ENCODE results near the gene UQCC5.

Gene UQCC5

DNA sequence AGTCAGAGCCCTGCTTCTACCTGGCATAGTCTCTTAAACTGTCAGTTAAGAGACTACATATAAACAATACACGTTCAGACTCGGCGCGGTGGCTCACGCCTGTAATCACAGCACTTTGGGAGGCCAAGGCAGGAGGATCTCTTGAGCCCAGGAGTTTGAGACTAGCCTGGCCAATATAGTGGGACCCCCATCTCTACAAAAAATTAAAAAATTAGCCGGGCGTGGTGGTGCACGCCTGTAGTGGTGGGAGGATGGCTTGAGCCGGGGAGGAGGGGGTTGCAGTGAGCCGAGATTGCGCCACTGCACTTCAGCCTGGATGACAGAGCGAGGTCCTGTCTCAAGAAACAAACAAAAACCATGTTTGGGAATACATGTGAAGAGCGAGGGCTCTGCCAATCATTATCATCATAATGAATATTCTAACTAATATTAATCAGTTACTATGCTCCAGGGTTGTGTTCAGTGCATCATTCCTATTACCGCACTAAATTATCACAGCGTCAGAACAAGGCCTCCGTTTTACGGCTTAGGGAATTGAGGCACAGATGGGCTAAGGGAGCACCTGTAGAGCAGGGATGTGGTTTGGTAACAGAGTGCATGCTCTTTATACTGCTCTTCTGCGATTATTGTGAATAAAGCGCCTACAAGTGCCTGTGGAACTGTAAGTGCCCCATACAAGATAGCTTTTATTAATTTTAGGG, 844 bp upstream of the UQCC5 start:
- DNase-seq, result no peak

DNA sequence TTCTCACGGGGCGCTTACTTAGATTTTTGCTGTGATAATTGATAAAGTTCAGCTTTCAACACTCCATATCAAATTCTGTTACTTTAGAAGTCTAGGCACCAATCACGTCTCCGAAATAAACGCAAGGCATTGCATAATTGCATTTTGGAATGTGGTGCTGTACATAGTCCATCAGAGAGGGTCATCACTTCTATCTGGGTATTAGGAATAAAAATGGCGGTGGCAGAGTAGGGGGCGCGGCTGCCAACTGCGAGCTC, 365 bp upstream of the UQCC5 start:
- DNase-seq, result no peak

DNA sequence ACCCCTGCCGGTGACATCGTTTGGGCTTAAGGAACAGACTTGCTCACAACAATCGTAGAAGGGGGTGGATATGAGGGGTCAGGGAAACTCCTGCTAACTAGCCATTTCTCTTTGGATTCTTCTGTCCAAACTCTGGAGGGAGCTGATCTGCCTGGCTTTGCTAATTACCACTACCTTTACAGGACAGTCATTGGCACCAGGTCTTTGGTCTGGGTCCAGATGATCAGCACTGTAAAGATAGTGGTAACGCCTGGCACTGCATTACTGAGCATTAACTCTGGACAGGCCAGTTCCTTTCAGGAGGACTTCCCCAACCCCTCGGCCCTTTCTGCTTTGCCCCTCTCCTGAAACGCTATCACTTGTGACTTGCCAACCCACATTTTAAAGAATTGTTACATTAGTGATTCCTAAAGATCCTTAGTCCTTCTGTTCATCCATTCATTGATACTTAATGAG, 788 bp downstream of the UQCC5 start:
- DNase-seq, result peak; percentile 11

DNA sequence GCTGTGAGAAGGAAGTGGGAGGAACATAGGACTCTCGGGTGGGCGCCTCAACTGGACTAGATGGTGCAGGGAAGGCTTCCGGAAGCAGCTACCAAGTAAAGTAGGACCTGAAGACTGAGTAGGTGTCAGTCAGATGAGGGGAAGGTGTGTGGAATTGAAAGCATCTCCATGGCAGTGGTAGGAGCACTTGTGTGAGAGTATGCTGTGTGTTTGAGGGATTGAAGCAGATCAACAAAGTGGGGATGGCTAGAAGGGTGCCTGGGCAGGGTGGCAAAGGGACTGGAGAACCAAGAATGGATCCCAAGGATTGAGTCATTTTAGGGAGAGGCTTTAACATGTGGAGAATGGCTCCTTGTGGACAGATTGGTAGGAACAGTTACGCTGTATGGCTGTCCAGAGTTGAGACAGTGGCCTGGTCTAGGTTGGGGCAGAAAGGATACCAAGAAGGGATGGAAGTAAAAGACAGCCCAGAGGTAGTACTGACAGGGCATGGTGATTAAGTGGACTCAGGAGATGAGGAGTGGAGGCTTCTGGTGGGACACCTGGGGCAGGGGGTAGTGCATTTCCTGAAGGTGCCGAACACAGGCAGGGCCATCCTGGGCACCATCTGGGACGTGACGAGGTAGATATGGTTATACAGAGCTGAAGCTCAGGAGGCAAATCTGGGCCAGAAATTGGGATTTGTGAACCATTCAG, 1.5 kb downstream of the UQCC5 start:
- no peak for DNase-seq

DNA sequence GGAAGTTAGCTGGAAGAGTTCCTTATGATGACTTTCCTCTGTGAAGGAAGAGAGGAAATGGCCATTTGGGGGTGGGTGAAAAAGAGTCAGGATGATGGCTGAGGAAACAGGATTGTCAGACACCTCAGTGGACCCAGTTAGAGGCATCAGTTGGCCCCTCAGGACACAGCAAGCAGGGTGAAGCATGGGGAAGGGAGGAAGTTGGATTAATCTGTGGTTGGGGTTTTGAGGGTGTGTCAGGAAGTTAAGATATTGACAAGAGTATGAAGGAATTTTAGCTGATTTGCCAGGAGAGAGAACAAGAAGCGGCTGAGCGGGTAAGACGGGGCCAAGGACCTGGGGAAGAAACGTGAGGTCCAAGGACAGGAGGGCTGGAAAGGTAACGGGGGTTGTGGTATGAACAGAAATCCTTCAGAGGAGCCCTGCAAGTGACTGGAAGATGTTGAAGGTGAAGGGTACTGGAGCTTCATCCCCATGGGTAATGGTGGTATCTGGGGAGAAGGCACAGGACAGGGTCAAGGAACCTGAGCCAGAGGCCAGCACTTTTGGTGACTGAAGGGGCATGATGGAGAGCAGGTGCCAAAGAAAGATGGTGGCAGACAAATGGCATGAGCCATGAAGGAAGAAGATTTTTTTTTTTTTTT, 2.7 kb downstream of the UQCC5 start:
- DNase-seq, result no peak

DNA sequence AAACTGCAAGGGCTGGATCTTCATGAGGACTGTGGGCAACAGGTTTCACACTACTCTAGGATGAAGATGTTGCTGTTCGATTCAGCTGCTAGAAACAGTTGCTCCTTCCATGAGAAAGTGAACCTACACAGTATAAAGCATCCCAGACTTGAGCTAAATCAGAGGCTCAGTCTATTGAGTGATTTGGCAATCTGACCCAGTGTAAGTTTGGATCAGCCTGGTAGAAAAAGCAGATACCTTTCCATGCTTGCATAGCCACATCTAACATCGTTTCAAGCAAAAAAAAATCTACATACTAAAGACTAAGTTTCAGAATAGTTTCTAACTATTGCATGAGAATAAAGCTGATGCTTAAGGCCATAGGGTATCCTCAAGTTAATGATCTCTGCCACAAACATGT, 4.6 kb downstream of the UQCC5 start:
- no peak for DNase-seq

DNA sequence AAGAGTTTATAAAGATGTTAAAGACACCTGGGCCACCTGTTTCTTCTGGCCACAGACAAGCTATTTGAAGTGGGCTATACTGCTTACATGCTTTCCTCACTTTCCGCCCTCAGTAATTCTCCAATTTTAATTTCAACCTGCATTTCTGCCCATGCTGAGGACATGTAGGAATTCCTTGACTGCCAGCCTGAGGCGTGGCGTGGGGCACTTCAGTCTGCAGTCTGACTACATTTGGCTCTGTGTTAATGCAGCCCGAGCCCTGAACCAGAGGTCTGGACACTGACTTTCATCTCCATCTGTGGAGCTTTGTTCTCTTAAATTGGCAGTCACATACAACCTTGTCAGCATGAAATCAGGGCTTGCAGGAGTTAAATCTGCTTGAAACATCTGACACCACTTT, 8.5 kb downstream of the UQCC5 start:
- no peak for DNase-seq

DNA sequence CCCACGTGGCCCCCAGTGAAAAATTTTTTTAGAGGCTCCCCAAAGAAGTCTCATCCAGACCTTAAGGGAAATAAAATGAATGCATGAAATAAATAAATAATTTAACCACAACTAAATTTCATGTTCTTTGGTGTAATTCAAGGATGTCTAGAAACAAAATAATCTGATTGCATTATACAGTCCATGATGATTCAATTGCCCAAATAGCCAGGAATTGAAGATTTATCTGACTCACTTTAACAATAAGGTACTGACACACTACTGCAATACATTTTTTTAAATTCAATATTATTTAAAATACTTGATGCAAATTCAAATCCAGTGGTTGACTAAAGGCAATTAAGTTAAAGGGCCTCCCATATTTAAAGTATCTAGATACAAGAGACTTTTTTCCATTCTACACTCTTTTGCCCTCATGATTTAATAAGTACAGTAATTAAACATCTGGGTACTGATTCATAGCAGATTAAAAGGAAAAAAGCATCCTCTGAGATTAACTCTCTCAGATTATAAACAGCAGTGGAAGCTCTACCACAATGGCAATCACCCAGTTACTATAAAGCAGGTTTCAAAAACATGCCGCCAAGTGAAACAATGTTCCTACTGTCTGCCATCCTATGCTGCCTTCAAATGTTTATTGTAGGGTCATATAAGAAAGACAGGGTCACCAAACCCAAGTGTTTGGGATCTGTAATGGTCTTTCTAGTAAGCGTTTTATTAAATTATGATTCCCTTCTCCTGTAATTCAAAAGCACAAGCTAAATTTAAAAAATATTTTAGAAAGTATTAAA, 9.9 kb downstream of the UQCC5 start:
- no peak for DNase-seq

DNA sequence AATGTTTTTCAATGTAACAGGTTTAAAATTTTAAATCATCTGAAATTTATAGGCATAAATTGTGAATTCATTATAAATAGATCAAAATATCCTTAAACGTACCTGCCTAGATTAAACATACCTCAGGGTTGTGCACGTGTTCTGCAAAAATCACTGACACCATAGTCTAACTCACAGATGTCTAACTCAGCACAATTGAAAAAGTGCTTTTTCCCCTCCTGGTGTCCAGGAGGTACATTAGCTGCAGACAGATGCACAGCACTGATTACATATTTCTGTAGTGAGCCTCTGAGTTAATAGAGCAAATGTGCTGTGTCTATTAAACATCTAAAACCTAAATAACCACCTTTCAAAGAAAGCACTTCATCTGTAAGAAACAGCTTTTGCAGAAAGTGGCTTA, 10.7 kb downstream of the UQCC5 start:
- DNase-seq, result no peak

DNA sequence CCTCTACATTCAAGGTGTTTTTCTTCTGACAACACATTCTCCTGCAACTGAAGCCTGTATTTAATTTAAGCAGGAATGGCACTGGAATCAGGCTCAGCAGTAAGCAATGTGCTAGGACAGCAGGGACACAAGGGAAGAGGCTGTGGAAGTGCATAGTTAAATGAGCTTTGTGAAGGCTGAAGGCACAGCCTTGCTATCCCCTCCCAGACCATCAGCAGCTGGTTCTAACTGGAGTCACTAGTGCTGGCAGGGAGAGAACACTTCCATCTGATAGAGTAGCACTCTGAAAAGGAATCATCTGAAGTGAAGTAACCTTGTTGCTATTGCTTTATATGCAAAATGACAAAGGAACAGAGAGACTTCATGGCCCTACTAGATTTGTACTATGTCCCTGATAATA, 14.7 kb downstream of the UQCC5 start:
- no peak for DNase-seq

DNA sequence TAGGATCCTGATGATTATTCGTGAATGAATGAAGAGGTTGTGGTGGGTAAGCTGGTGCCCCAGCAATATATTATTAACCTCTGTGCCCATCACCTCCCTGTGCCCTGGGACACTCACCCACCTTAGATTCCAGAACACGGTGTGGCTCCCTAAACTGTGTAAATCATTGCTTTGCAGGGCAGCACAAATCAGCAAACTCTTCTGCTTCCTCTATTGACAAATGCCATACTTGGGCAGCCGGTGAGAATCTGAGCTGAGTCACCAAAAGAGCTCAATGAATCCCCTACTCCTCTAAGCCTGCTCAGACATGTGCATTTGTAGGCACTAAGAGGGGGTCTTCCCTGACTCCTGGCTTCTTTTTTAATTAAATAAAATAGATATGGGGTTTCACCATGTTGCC, 15.7 kb downstream of the UQCC5 start:
- DNase-seq, result no peak

DNA sequence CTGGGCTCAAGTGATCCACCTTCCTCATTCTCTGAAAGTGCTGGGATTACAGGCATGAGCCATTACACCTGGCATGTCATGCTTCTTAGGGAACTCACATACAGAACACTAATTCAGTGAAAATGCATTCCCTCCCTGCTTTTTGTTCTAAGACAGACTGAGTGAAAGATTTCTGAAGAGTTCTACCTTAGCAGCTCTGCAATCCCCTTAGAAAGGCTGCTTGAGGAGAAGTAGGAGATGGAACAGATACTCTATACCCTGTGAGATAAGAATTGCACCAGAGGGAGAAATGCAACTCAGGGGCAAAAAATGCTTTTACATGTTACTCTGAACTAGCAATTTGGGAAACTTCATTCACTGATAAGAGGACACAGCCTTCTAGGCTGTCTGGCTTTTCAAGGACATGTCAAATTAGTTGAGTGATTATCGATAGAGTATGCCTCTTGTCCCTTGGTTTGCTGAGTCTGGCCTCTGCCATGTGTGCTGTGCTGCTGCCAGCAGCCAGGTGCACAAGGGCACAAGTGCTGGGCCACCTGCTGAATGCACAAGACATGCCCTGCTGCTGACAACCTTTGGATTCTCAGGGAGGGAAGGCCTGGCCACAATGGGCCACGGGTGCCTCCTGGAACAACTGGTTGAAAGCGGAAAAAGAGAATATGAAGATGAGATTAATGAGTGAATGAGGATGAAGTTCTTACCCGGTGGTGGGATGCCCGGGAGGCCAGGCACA, 17.8 kb downstream of the UQCC5 start:
- no peak for DNase-seq

DNA sequence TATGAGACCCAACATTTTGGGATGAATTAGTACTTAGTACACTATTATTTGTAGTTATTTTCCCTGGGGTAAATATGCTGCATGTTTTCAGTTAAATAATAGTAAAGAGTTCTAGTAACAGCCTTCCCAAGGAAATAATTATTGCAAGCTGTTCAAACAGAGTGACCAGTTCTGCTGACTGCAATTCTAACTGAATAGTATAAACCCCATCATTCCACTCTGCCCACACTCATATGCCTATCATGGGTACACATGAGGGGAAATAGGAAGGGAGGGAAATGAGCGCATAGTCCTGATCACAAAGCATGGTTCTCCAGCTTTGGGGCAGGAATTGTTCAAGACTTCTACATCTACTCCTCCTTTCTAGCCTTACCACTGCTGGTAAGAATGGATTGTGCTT, 18.7 kb downstream of the UQCC5 start:
- DNase-seq, result no peak

DNA sequence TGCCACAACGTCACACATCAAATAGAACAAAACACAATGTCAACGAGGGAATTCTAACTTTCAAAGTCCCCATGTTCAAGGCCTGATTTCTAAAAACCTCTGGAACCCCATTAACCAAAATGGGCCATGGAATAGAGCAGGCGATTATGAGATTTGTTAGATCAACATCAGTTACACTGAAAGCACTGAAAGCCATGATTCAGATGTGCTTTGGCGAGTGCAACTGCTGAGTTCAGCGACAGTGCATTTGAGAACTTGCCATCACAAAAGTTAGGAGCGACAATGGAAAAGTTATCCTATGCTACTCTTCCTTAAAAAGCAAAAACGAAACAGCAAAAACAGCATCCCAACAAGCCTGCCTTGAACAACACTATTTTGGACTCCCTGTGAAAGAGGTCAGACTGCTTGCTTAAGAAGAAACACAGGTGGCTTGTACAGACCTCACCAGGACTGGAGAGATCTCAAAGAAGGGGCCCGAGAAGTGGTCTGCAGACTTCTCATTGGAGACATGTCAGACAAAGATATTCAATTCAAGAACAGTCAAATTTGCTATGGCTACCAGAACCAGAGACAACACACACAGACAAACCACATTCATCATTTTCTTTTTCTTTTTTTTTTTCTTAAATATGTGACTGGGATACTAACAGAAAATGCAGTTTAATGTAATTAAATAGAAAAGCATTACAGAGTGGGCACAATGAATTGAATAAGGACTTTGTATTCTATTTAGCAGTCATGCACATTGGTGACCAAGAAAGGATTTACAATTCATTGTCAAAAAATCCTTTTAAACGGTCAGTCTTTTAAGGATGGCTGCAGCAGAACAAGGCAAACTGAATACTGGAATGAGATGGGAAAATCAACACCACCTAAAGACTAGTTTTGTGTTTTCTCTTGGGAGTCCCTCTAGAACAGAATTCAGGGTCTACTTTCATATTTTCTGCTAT, 20.9 kb downstream of the UQCC5 start:
- DNase-seq, result no peak

DNA sequence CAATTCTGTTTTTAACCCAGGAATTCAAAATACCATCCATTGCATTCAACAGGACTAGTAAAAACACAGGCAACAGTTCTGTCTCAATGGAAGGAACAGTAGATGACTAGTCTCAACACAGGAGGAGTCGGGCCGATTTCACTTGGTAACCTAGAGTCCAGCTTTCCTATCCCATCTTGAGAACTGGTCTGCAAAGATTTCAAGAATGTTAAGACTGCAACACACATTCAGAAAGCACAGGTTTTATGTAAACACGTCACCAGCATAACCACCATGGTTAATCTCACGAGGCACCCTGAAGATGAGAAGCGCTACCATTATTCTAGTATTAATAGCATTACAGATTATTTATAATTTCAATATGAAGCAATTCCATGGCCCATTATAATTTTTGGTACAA, 22.0 kb downstream of the UQCC5 start:
- DNase-seq, result no peak

DNA sequence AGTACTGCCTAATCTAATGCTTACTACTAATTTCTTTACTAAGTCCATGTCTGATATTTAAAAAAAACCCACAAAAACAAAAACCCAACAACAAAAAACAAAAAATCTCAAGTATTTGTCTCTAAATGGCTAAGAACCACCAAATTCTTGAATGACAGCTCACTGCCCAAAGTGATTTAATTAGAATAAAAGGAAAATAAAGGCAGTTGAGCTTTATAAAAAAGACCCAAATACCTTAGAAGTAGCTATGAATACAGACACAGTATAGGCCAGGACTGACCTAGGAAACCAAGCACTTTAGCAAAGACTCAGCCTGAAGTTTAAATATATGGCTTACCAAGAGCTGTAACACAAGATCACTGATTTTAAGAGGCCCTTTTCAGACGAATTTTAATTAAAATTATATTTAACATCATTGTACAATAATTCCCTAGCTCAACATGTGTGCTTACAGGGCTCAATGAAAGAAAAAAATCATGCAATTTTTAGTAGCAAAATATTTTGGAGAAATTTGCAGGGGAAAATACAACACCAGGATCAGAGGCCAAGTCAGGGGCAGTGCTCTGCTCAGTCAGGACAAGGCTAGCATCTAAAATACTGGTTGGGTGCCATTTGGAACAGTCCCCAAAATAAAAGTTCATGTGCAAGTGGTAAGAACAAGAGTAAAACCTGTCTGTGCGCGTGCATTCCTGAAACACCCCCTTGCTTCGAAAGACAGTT, 24.8 kb downstream of the UQCC5 start:
- no peak for DNase-seq

DNA sequence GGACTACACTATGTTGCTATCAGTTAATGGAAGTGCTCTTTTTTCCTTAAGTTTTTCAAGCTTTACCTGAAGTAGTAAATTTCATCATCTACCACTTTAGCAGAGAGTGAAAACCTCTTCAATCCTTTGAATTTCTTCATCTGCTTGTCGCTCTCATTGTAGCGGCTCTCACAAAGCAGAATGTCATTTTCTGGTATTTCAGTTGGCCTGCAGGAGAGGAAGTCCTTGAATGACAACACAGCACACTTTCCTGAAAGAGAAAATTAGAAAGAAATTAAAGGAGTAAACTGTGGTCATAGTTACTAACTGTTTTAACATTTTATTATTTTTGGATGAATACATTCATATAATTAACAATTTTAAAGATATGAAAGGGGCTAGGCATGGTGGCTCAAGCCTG, 27.6 kb downstream of the UQCC5 start:
- DNase-seq, result no peak

DNA sequence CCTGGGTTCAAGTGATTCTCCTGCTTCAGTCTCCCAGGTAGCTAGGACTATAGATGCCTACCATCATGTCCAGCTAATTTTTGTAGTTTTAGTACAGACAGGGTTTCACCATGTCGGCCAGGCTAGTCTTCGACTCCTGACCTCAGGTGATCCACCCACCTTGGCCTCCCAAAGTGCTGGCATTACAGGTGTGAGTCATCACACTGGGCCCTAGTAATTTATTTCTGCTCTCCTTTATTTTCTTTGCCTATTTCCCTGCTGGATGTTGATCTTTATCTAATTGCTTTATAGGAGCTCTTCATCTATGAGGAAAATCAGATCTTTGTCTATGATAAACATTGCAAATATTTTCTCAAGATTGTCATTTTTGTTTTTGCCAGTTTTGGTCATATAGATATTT, 31.7 kb downstream of the UQCC5 start:
- DNase-seq, result no peak

DNA sequence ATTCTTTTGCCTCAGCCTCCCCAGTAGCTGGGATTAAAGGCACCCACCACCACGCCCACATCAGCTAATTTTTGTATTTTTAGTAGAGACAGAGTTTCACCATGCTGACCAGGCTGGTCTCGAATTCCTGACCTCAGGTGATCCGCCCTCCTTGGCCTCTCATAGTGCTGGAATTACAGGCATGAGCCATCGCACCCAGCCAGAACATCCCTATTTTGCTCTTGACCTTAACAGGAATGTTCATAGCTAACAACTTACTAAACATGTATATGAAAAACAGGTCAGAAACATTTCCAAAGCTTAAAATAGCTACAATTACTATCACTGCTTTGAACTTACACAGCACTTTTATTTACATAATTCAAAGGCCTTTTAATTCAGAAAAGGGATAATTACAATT, 33.7 kb downstream of the UQCC5 start:
- no peak for DNase-seq

DNA sequence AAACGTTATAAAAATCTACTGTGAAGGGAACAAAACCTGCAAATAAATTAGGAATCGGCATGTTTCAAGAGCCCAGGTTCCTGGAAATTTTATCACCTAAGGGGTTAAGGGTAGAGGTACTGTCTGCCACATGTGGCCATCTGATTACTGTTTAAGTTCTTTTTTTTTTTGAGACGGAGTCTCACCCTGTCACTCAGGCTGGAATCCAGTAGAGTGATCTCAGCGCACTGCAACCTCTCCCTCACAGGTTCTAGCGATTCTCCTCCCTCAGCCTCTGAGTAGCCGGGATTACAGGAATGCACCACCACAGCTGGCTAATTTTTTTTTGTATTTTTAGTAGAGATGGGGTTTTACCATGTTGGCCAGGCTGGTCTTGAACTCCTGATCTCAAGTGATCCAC, 35.8 kb downstream of the UQCC5 start:
- DNase-seq, result no peak
